Neural crest cell (in vitro differentiated cells): ENCODE measurements around the gene NMNAT2. TPM values are rescaled to one million over a fixed set of nuclear protein-coding genes. Genes with fewer than 3 reads are reported as not detected.

Experiments
- DNase-seq: peaks from one replicate; pipeline ENCODE4 v3.0.0; 2021; ENCODE audit warnings: low read depth, mixed read lengths, low spot score
- H3K27ac Mint-ChIP-seq: one replicate; pipeline ENCODE4 v1.8.0; 2021; ENCODE audit warnings: mild to moderate bottlenecking, mixed read lengths; ENCODE audit not compliant: unreplicated experiment
- H3K27me3 Mint-ChIP-seq: 2 replicates; pipeline ENCODE4 v1.8.0; 2021; ENCODE audit warnings: low read depth, mild to moderate bottlenecking, mixed read lengths
- H3K36me3 Mint-ChIP-seq: 2 replicates; pipeline ENCODE4 v1.8.0; 2021; ENCODE audit warnings: low read depth, mild to moderate bottlenecking, mixed read lengths
- H3K4me1 Mint-ChIP-seq: 2 replicates; pipeline ENCODE4 v1.8.0; 2021; ENCODE audit warnings: mixed read lengths
- H3K4me3 Mint-ChIP-seq: one replicate; pipeline ENCODE4 v1.8.0; 2021; ENCODE audit warnings: mild to moderate bottlenecking, mixed read lengths
- H3K9me3 Mint-ChIP-seq: 2 replicates; pipeline ENCODE4 v1.8.0; 2021; ENCODE audit warnings: mixed read lengths
- total RNA-seq: library from RNA; stranded (reverse); gene quantifications from 2 replicates; pipeline ENCODE4 v1.2.1, GENCODE V29; 2021
- TF ChIP-seq, protein P1 (sequence below): fragments of 200-600 bp; sonication (generic); conservative IDR thresholded peaks from 2 replicates; pipeline ENCODE4 v1.5.0; 2021; ENCODE audit warnings: antibody characterized with exemption, mild to moderate bottlenecking

The NMNAT2 gene
- total RNA-seq, 1 donor from 2014 or later: 4.5 TPM

DNA sequence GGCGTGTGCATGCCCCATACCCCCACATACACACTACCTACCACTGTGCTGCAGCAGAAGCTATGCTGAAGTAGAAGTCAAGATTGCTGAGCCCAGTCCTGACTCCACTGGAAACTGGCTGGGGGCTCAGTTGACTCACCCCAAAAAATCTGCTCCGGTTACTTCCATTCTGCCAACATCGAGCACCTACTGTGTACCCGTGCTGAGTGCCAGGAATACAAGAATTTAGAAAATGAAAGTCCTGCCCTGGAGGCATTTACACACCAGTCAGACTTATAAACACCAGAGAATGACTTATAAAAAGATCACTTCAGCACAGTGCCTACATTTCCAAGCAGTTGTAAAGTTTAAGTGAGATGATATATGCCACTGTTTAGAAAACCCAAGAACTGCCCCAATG lies 99.1 kb downstream of the NMNAT2 start:
- H3K4me1 Mint-ChIP-seq: peaks cover 22% of the 10 kb centered on the region
- TF ChIP-seq, protein P1, sequence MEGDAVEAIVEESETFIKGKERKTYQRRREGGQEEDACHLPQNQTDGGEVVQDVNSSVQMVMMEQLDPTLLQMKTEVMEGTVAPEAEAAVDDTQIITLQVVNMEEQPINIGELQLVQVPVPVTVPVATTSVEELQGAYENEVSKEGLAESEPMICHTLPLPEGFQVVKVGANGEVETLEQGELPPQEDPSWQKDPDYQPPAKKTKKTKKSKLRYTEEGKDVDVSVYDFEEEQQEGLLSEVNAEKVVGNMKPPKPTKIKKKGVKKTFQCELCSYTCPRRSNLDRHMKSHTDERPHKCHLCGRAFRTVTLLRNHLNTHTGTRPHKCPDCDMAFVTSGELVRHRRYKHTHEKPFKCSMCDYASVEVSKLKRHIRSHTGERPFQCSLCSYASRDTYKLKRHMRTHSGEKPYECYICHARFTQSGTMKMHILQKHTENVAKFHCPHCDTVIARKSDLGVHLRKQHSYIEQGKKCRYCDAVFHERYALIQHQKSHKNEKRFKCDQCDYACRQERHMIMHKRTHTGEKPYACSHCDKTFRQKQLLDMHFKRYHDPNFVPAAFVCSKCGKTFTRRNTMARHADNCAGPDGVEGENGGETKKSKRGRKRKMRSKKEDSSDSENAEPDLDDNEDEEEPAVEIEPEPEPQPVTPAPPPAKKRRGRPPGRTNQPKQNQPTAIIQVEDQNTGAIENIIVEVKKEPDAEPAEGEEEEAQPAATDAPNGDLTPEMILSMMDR: no peak
- no peak overlapping the region for H3K27ac Mint-ChIP-seq
- no peak overlapping the region for H3K4me3 Mint-ChIP-seq
- no peaks in the 10 kb centered on the region for H3K36me3 Mint-ChIP-seq
- H3K27me3 Mint-ChIP-seq: no peaks in the 10 kb centered on the region
- no peaks in the 10 kb centered on the region for H3K9me3 Mint-ChIP-seq
- DNase-seq: no peak

DNA sequence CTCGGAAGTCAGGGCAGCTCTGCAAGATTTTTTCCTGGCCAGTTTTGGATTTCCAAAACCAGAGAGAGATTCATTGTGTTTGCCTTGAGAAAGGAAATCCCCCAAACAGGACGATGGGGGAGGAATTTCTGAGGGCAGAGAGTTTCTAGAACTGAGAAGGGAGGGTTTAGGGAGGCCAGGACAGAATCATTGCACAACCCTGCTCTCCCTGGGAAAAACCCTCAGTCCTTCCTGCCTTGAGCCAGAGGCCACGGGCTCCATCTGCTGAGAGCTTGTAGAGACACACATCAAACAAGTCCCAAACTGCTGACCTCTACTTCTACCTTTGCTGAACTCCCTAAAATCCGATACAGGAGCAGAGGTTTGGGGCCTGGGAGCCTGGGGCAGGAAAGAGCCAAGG lies 99.7 kb downstream of the NMNAT2 start:
- Mint-ChIP-seq H3K36me3 (no peaks in the 10 kb centered on the region), H3K27ac (peak overlapping the region; percentile 84), H3K4me1 (peaks cover 23% of the 10 kb centered on the region), H3K9me3 (no peaks in the 10 kb centered on the region), H3K4me3 (no peak overlapping the region), H3K27me3 (no peaks in the 10 kb centered on the region)
- TF ChIP-seq, protein P1: no peak
- DNase-seq: no peak

DNA sequence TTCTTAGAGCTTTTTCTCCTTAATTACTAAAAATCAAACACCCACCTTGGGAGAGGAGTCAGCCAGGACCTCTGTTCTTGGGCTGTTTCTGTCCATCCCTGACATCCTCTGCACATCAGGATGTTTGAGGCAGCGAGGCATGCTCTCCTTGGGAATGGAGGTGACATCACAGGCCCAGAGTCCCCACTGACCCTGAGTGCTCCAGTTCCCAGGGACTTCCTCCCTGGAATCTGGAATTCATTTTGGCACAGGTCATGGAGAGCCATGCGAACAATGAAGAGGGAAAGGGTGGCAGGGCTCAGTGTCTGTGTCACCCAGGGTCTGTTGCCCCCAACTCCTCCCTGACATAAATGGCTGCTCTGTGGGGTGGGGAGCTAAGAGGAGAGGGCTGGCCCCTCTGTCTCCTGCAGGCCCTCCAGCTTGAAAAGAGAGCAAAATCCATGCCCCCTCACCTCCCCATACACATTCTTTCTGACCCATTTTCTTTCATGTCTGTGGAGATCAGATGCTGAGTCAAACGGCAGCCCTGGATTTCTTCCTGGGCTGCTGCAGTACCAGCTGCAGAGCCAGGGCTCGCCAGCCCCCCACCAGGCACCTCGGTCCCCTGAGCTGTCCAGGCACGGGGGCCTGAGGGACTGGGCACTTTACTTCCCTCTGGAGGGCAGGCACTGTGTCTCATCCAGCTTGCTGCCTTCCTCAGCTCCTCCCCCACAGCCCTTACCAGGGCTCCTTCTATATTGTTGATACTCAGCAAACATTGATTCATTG lies 102.0 kb downstream of the NMNAT2 start:
- TF ChIP-seq, protein P1: no peak
- no peaks in the 10 kb centered on the region for H3K9me3 Mint-ChIP-seq
- no peak overlapping the region for H3K27ac Mint-ChIP-seq
- H3K4me3 Mint-ChIP-seq: no peak overlapping the region
- H3K4me1 Mint-ChIP-seq: peaks cover 33% of the 10 kb centered on the region
- DNase-seq: no peak
- H3K36me3 Mint-ChIP-seq: no peaks in the 10 kb centered on the region
- no peaks in the 10 kb centered on the region for H3K27me3 Mint-ChIP-seq

DNA sequence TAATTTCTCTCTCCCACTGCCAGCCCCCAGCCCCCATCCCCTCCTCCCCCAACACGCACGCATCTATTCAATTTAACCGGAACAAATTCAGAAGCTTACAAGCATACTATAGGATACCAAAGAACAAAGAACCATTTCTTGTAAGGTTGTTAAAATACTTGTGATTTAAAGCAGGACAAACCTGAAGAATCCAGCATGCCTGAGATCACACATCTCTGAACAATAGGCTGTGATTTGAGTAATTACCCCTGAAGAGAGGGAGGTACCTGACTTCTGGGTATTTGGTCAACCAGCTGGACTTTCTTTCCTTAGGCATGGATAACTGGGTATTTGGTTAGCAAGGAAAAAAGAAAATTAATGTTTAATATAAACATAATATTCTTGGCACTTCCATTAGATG lies 105.1 kb downstream of the NMNAT2 start:
- Mint-ChIP-seq H3K9me3 (no peaks in the 10 kb centered on the region), H3K27me3 (no peaks in the 10 kb centered on the region), H3K4me1 (peaks cover 30% of the 10 kb centered on the region), H3K4me3 (no peak overlapping the region), H3K27ac (no peak overlapping the region), H3K36me3 (no peaks in the 10 kb centered on the region)
- TF ChIP-seq, protein P1: no peak
- DNase-seq: no peak

DNA sequence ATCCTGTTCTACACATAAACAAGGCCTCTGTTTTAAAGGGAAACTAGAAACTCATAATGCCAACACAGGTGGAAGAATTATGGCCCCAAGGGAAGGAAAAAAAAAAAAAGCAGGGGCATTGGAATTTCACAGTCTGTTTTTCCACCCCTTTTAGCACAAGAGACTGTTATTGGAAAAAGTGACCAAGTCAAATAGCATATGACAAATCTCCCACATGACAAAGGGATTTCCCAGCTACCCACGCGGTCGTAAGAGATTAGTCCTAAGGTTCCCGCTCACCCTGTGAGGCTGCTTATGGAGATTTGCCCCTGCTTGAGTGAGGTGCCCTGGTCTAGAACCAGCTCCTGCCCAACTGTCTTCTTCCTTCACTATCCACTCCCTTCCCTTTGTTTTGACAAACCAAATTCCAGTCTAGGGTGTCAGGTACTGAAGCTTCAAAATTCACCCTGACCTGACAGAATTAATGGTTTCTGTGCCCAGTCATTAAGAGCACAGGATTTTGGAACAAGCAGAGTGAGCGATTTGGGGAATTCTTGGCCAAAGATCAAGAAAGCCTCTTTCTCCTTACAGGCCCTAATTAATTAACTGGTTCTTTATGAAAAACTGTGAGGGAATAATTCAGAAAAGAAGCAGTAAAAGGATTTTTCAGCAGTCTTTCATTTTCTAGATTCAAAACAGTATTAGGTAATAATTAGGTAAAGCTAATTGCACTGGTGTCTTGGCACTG lies 107.3 kb downstream of the NMNAT2 start:
- no peak overlapping the region for H3K27ac Mint-ChIP-seq
- H3K4me3 Mint-ChIP-seq: no peak overlapping the region
- H3K4me1 Mint-ChIP-seq: peaks cover 20% of the 10 kb centered on the region

More for the DNA sequence above, 107.3 kb downstream of the NMNAT2 start:
- H3K9me3 Mint-ChIP-seq: no peaks in the 10 kb centered on the region
- no peaks in the 10 kb centered on the region for H3K36me3 Mint-ChIP-seq
- no peak for DNase-seq
- TF ChIP-seq, protein P1: no peak
- H3K27me3 Mint-ChIP-seq: no peaks in the 10 kb centered on the region
